GM19463 (cell line): ENCODE results near the gene CSNK1A1L.

ENCODE experiments used
- ATAC-seq: cut with Tn5 transposase; IDR thresholded peaks from one replicate; pipeline ENCODE4 v1.9.1; 2021; ENCODE audit warnings: mild to moderate bottlenecking, moderate library complexity; ENCODE audit not compliant: unreplicated experiment

The CSNK1A1L gene

GRCh38 chr13:37107868-37108267 is 2.4 kb upstream of the CSNK1A1L start:
- ATAC-seq = no peak

GRCh38 chr13:37107456-37107855 is 2.0 kb upstream of the CSNK1A1L start:
- no peak for ATAC-seq

GRCh38 chr13:37106642-37107041 is 1.2 kb upstream of the CSNK1A1L start:
- no peak for ATAC-seq

- no peak for ATAC-seq
Observed at GRCh38 chr13:37102896-37103295, 2.6 kb downstream of the CSNK1A1L start.

- no peak for ATAC-seq
Observed at GRCh38 chr13:37101201-37101600, 4.3 kb downstream of the CSNK1A1L start.

- no peak for ATAC-seq
Observed at GRCh38 chr13:37100731-37101130, 4.7 kb downstream of the CSNK1A1L start.

- ATAC-seq = no peak
Observed at GRCh38 chr13:37097076-37097475, 8.4 kb downstream of the CSNK1A1L start.

- ATAC-seq = no peak
Observed at GRCh38 chr13:37094840-37095239, 10.6 kb downstream of the CSNK1A1L start.

- no peak for ATAC-seq
Observed at GRCh38 chr13:37094099-37094498, 11.4 kb downstream of the CSNK1A1L start.

- ATAC-seq = no peak
Observed at GRCh38 chr13:37091835-37092234, 13.6 kb downstream of the CSNK1A1L start.

GRCh38 chr13:37090912-37091311 is 14.6 kb downstream of the CSNK1A1L start:
- no peak for ATAC-seq

- ATAC-seq = no peak
Observed at GRCh38 chr13:37089495-37089894, 16.0 kb downstream of the CSNK1A1L start.

- ATAC-seq = no peak
Observed at GRCh38 chr13:37087486-37087885, 18.0 kb downstream of the CSNK1A1L start.

- ATAC-seq = no peak
Observed at GRCh38 chr13:37085606-37086005, 19.9 kb downstream of the CSNK1A1L start.

- ATAC-seq = no peak
Observed at GRCh38 chr13:37076818-37077217, 28.6 kb downstream of the CSNK1A1L start.

- no peak for ATAC-seq
Observed at GRCh38 chr13:37075164-37075563, 30.3 kb downstream of the CSNK1A1L start.

- no peak for ATAC-seq
Observed at GRCh38 chr13:37074703-37075102, 30.8 kb downstream of the CSNK1A1L start.

- no peak for ATAC-seq
Observed at GRCh38 chr13:37072024-37072423, 33.4 kb downstream of the CSNK1A1L start.

- no peak for ATAC-seq
Observed at GRCh38 chr13:37070956-37071355, 34.5 kb downstream of the CSNK1A1L start.

GRCh38 chr13:37070145-37070695 is 35.2 kb downstream of the CSNK1A1L start:
- ATAC-seq = no peak

GRCh38 chr13:37069597-37070103 is 35.8 kb downstream of the CSNK1A1L start:
- ATAC-seq = no peak

- ATAC-seq = no peak
Observed at GRCh38 chr13:37068962-37069361, 36.5 kb downstream of the CSNK1A1L start.

GRCh38 chr13:37067874-37068273 is 37.6 kb downstream of the CSNK1A1L start:
- ATAC-seq = peak; percentile 63
